HepG2 (cell line): ENCODE measurements around the gene PCDH17. TPM values are rescaled to one million over a fixed set of nuclear protein-coding genes. Genes with fewer than 3 reads are reported as not detected.

Source experiments
- ATAC-seq: fragments of 200-7000 bp; cut with Tn5 transposase; 3 replicates; pipeline ENCODE4 v1.9.1; 2020; ENCODE audit warnings: mild to moderate bottlenecking, moderate library complexity
- BruUV-seq: library from RNA; stranded (reverse); fragments of 400-500 nt; replicated peaks from 2 replicates; lab custom pipeline; 2021; lab: Mats Ljungman, UMichigan
- CTCF ChIA-PET: fragments of 300-600 bp; formaldehyde crosslinking; extraction: SDS; loops from one replicate; lab custom pipeline; 2021; ENCODE audit warnings: low total read pairs, inconsistent platforms, low intra/inter-chr PET ratio; lab: Yijun Ruan, JAX
- POLR2A ChIA-PET: fragments of 350-600 bp; sonication (Branson Sonifier 250); formaldehyde crosslinking; loops from one replicate; lab custom pipeline; 2020; ENCODE audit warnings: antibody characterized with exemption, inconsistent platforms; lab: Yijun Ruan, JAX
- DNase-seq: peaks from one replicate; pipeline ENCODE4 v3.0.0-alpha.2; 2015; ENCODE audit warnings: low spot score
- FAIRE-seq: peaks from 3 replicates; lab custom pipeline; 2011; peaks lifted over from hg19 to GRCh38; lab: Jason Lieb, UNC
- H2AFZ ChIP-seq: one replicate; pipeline ENCODE4 v1.6.1; 2011; ENCODE audit warnings: low read length, inconsistent platforms
- H3K27ac ChIP-seq: fragments of 300-600 bp; 3 replicates; pipeline ENCODE4 v1.8.0; 2011; ENCODE audit warnings: mixed run types, mild to moderate bottlenecking, mixed read lengths, low read length, inconsistent platforms; ENCODE audit not compliant: insufficient read depth; ENCODE audit errors: extremely low read length
- H3K27me3 ChIP-seq, 2 experiments: fragments of 200-600 bp in 1 of 2; 2 replicates in 1 of 2; 3 replicates in 1 of 2; pipeline versions ENCODE4 v1.6.0 to v1.8.0; 2011; ENCODE audit warnings: low read length in 2 of 2, mild to moderate bottlenecking in 2 of 2, moderate library complexity in 2 of 2, inconsistent platforms in 1 of 2; ENCODE audit not compliant: insufficient read depth in 2 of 2, control insufficient read depth in 1 of 2
- H3K36me3 ChIP-seq, 2 experiments: fragments of 200-600 bp in 1 of 2; replicated peaks in 1 of 2; 2 replicates in 1 of 2; 3 replicates in 1 of 2; pipeline versions ENCODE4 v1.5.1 to v1.8.0; 2011; ENCODE audit warnings: low read length in 2 of 2, inconsistent platforms in 1 of 2; ENCODE audit not compliant: insufficient read depth in 2 of 2, control insufficient read depth in 1 of 2
- H3K4me1 ChIP-seq: 2 replicates; pipeline ENCODE4 v1.5.1; 2012; ENCODE audit warnings: low read length, inconsistent platforms; ENCODE audit not compliant: insufficient read depth
- H3K4me2 ChIP-seq: 2 replicates; pipeline ENCODE4 v1.6.0; 2011; ENCODE audit warnings: low read depth, low read length, inconsistent platforms
- H3K4me3 ChIP-seq, 3 experiments: fragments of 200-600 bp in 1 of 3; sonication (generic), shearing (Covaris generic) in 1 of 3; replicated peaks in 1 of 3; 2 replicates each; pipeline ENCODE4 v1.5.1; 2011 to 2016; ENCODE audit warnings: low read length in 3 of 3, inconsistent platforms in 2 of 3, low read depth in 2 of 3, mild to moderate bottlenecking in 2 of 3, control low read depth in 1 of 3, mixed read lengths in 1 of 3; ENCODE audit not compliant: insufficient read depth in 1 of 3
- H3K79me2 ChIP-seq: one replicate; pipeline ENCODE4 v1.6.1; 2011; ENCODE audit warnings: low read length, inconsistent platforms; ENCODE audit not compliant: insufficient read depth
- H3K9ac ChIP-seq: 2 replicates; pipeline ENCODE4 v1.6.0; 2011; ENCODE audit warnings: mild to moderate bottlenecking, low read depth, low read length, inconsistent platforms; ENCODE audit not compliant: insufficient read depth
- H3K9me3 ChIP-seq: 2 replicates; pipeline ENCODE4 v1.5.1; 2012; ENCODE audit warnings: mild to moderate bottlenecking, low read length
- H4K20me1 ChIP-seq: 2 replicates; pipeline ENCODE4 v1.6.0; 2011; ENCODE audit warnings: inconsistent platforms, mild to moderate bottlenecking, low read length, moderate library complexity; ENCODE audit not compliant: insufficient read depth
- EEA1 ChIP-seq: sonication (generic); formaldehyde crosslinking; IDR thresholded peaks from 2 replicates; pipeline ENCODE4 v1.5.1; 2020; ENCODE audit warnings: mild to moderate bottlenecking, missing genetic modification reagents, borderline replicate concordance
- NFE2L1 ChIP-seq: sonication (generic); formaldehyde crosslinking; IDR thresholded peaks from 2 replicates; pipeline ENCODE4 v1.4.0; 2020; ENCODE audit warnings: missing genetic modification reagents, mild to moderate bottlenecking, borderline replicate concordance
- TEAD2 ChIP-seq: sonication (generic); formaldehyde crosslinking; IDR thresholded peaks from 2 replicates; pipeline ENCODE4 v1.9.0; 2021; ENCODE audit warnings: missing genetic modification reagents
- ZFY ChIP-seq: sonication (generic); formaldehyde crosslinking; IDR thresholded peaks from 2 replicates; pipeline ENCODE4 v1.4.0; 2020; ENCODE audit warnings: missing genetic modification reagents
- ZNF326 ChIP-seq: sonication (generic); formaldehyde crosslinking; IDR thresholded peaks from 2 replicates; pipeline ENCODE4 v1.4.0; 2020; ENCODE audit warnings: missing genetic modification reagents, borderline replicate concordance
- ZSCAN12 ChIP-seq: sonication (generic); formaldehyde crosslinking; IDR thresholded peaks from 2 replicates; pipeline ENCODE4 v1.9.0; 2021; ENCODE audit warnings: mild to moderate bottlenecking, missing genetic modification reagents
- WGBS: methylation state at CpG from one replicate; pipeline ENCODE4 v1.1.6; 2017; ENCODE audit warnings: low lambda C conversion rate; 5-methylcytosine and 5-hydroxymethylcytosine counted together
- in situ Hi-C: cut with HindIII; loops from 2 replicates; pipeline ENCODE4 v1.10.0; 2017; ENCODE audit warnings: low pct_unique_long_range_greater_than_20kb; ENCODE audit not compliant: extremely low pct_ligation_motif_present
- intact Hi-C: fragments of 100-400 bp; cut with micrococcal nuclease; formaldehyde crosslinking; loops from one replicate; pipeline ENCODE4 v1.10.0; 2022; ENCODE audit not compliant: unreplicated experiment
- polyA plus RNA-seq, 8 experiments: library from polyadenylated mRNA; depleted of rRNA in 3 of 8; stranded (reverse) in 7 of 8; unstranded in 1 of 8; fragments of >200 nt; fragmentation: Illumina TruSeq in 4 of 8; extraction: Trizol in 4 of 8; gene quantifications; 2 replicates each; pipeline versions ENCODE4 v1.2.1 to v1.2.3, GENCODE V29; 2011 to 2016; ENCODE audit warnings: low read depth in 4 of 8, missing spikeins in 1 of 8, mixed read lengths in 1 of 8; ENCODE audit not compliant: insufficient read depth in 1 of 8
- total RNA-seq, 5 experiments: library from RNA; depleted of rRNA; stranded (reverse); fragments of >200 nt; fragmentation: Illumina TruSeq; extraction: Trizol; gene quantifications; 2 replicates each; pipeline ENCODE4 v1.2.3, GENCODE V29; 2016; ENCODE audit warnings: low read depth in 1 of 5
- TF ChIP-seq, protein P1 (sequence below): sonication (generic); formaldehyde crosslinking; IDR thresholded peaks from 2 replicates; pipeline ENCODE4 v1.5.0; 2020; ENCODE audit warnings: mild to moderate bottlenecking, low read depth, missing genetic modification reagents, borderline replicate concordance

The PCDH17 gene
- total and polyA plus RNA-seq, 2 of the 13 experiments (the other 11 are each of a cell fraction or from before 2014, with no cell fraction given) = not detected

DNA sequence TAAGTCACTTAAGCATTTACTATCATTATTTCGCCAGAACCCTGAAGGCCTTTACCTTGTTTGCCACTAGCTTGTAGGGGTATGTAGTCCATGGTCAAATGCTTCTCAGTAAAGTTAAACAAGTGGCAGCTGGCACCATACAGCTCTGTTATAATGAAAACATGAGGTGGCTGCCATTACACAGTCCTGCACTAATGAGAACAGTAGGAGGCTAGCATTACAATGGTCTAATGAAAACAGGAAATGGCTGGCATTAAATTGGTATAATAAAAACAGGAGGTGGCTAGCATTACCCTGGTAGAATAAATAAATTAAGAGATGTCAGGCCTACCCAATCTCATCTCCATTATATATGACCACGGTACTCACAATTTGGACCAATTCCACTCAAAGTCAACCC is 107.5 kb downstream of the PCDH17 start:
- no peaks in the 10 kb centered on the region for H3K4me1 ChIP-seq
- H2AFZ ChIP-seq = no peak overlapping the region
- ChIA-PET POLR2A (no interaction called here), CTCF (no interaction called here)
- intact Hi-C loops = no loop called here
- H3K36me3 ChIP-seq = no peaks in the 10 kb centered on the region
- H4K20me1 ChIP-seq = no peaks in the 10 kb centered on the region
- H3K27ac ChIP-seq = no peak overlapping the region
- no peak overlapping the region for H3K4me2 ChIP-seq
- no peaks in the 10 kb centered on the region for H3K9me3 ChIP-seq
- FAIRE-seq (no peak), ATAC-seq (no peak), DNase-seq (no peak)
- H3K79me2 ChIP-seq = no peaks in the 10 kb centered on the region
- in situ Hi-C loops = no loop called here
- no peak overlapping the region for H3K4me3 ChIP-seq
- H3K9ac ChIP-seq = no peak overlapping the region
- TF ChIP-seq ZFY (CRISPR knock-in tag) = no peak
- TF ChIP-seq NFE2L1 = no peak
- no peak for TF ChIP-seq ZNF326
- no peak for TF ChIP-seq TEAD2 (CRISPR knock-in tag)
- TF ChIP-seq, protein P1, sequence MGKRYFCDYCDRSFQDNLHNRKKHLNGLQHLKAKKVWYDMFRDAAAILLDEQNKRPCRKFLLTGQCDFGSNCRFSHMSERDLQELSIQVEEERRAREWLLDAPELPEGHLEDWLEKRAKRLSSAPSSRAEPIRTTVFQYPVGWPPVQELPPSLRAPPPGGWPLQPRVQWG (CRISPR knock-in tag) = no peak
- TF ChIP-seq ZSCAN12 = no peak
- WGBS = 15% methylated on average over 2 of the region's 2 CpGs
- no TSS peak for BruUV-seq
- no peaks in the 10 kb centered on the region for H3K27me3 ChIP-seq

DNA sequence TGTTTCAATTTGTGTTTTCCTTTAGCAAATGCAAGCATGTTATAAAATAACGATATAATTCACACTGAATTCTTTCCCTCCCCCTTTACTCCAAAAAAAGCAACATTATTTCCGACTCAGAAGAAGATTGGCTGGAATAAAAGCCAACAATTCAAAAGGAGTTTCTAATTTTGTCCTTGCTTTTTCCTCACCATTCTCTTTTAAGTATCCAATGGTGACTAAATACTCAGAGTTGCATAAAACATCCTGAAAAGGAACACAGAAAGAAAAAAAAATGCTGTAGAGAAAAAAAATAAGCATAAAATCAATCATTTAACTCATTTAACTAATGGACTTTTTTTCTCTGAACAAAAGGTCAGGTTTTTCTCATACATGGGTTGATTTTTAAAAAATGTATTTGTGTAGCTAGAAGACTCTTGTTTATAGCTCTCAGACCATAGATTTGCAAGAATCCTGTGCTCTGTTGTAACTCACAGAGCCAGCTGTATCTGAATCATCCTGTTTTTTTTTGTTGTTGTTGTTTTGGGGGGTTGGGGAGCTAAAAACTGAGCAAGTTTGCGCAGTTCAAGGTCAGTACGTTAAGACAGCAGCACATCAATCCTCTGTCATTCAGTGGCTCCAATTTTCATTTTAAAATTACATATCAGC is 108.1 kb downstream of the PCDH17 start:
- 1% methylated on average over 4 of the region's 4 CpGs for WGBS

More for the DNA sequence above, 108.1 kb downstream of the PCDH17 start:
- Histone ChIP-seq H3K9ac (no peak overlapping the region), H3K27ac (no peak overlapping the region), H2AFZ (no peak overlapping the region), H3K9me3 (no peaks in the 10 kb centered on the region), H3K79me2 (no peaks in the 10 kb centered on the region), H3K36me3 (no peaks in the 10 kb centered on the region), H3K4me1 (no peaks in the 10 kb centered on the region), H3K27me3 (no peaks in the 10 kb centered on the region), H4K20me1 (no peaks in the 10 kb centered on the region), H3K4me2 (no peak overlapping the region), H3K4me3 (no peak overlapping the region)
- in situ Hi-C loops (no loop called here), intact Hi-C loops (no loop called here)
- TF ChIP-seq EEA1 (CRISPR knock-in tag) = no peak
- ChIA-PET CTCF (no interaction called here), POLR2A (no interaction called here)
- no TSS peak for BruUV-seq
- ATAC-seq (no peak), DNase-seq (no peak), FAIRE-seq (no peak)
